ENCODE results near the gene KRTAP9-3.
"Not testable (repeated sequence)": the region's sequence is repeated elsewhere in the genome, so short reads cannot be mapped to it uniquely, and the experiment has no call there.

Gene KRTAP9-3

GRCh38 chr17:41232399-41233105 is at the start of gene KRTAP9-3:
Gene KRTAP9-3 (plus strand): TSS chr17:41232449. CDS start chr17:41232502, 53 bp downstream.
- H3K4me3 ChIP-seq (ENCODE audit: low read depth, low read length) = not testable (repeated sequence)

- no peak within 1 kb of the TSS for H3K4me3 ChIP-seq (ENCODE audit: low read depth, low read length)
- TF ChIP-seq CTCF (IDR thresholded peaks at IDR 0.05; ENCODE audit: borderline replicate concordance, insufficient read depth, low read depth, low read length) = no peak
Observed at GRCh38 chr17:41184480-41184961, 47.7 kb upstream of the KRTAP9-3 start, which contains the start of gene KRTAP4-1. Gene KRTAP4-1 (minus strand): TSS chr17:41184911. CDS start chr17:41184854, 57 bp downstream.

- TF ChIP-seq CTCF (IDR thresholded peaks at IDR 0.05; ENCODE audit: borderline replicate concordance, insufficient read depth, low read depth, low read length) = no peak
Observed at GRCh38 chr17:41185001-41185400, 47.2 kb upstream of the KRTAP9-3 start.

GRCh38 chr17:41186872-41187271 is 45.4 kb upstream of the KRTAP9-3 start:
- TF ChIP-seq CTCF (IDR thresholded peaks at IDR 0.05; ENCODE audit: borderline replicate concordance, insufficient read depth, low read depth, low read length) = no peak
- H3K4me3 ChIP-seq (ENCODE audit: low read depth, low read length) = no peak overlapping the region

More at GRCh38 chr17:41185001-41185400, 47.2 kb upstream of the KRTAP9-3 start:
- H3K4me3 ChIP-seq (ENCODE audit: low read depth, low read length) = no peak overlapping the region

GRCh38 chr17:41189837-41190318 is 42.4 kb upstream of the KRTAP9-3 start, which contains the start of gene KRTAP9-1:
Gene KRTAP9-1 (plus strand): TSS chr17:41189887. CDS start chr17:41189887, 0 bp downstream.
- not testable (repeated sequence) for H3K4me3 ChIP-seq (ENCODE audit: low read depth, low read length)

GRCh38 chr17:41190328-41190727 is 41.9 kb upstream of the KRTAP9-3 start:
- no peak overlapping the region for H3K4me3 ChIP-seq (ENCODE audit: low read depth, low read length)
- no peak for TF ChIP-seq CTCF (IDR thresholded peaks at IDR 0.05; ENCODE audit: borderline replicate concordance, insufficient read depth, low read depth, low read length)

- no peak for TF ChIP-seq CTCF (IDR thresholded peaks at IDR 0.05; ENCODE audit: borderline replicate concordance, insufficient read depth, low read depth, low read length)
- H3K4me3 ChIP-seq (ENCODE audit: low read depth, low read length) = no peak overlapping the region
Observed at GRCh38 chr17:41196068-41196467, 36.2 kb upstream of the KRTAP9-3 start.

- no peak for TF ChIP-seq CTCF (IDR thresholded peaks at IDR 0.05; ENCODE audit: borderline replicate concordance, insufficient read depth, low read depth, low read length)
Observed at GRCh38 chr17:41199421-41200078, 32.7 kb upstream of the KRTAP9-3 start.

More at GRCh38 chr17:41199421-41200078, 32.7 kb upstream of the KRTAP9-3 start:
- no peak overlapping the region for H3K4me3 ChIP-seq (ENCODE audit: low read depth, low read length)
